Breast epithelium (tissue), 3 donors: ENCODE data around the gene PTPN2.
"Not testable (repeated sequence)": the region's sequence is repeated elsewhere in the genome, so short reads cannot be mapped to it uniquely, and the experiment has no call there.

Source experiments
- POLR2A ChIP-seq: fragments of 450-650 bp; IDR thresholded peaks from one replicate; pipeline ENCODE4 v1.6.1; 2016; ENCODE audit warnings: antibody characterized with exemption, mild to moderate bottlenecking, moderate library complexity
- POLR2AphosphoS5 ChIP-seq, 3 donors: sonication (generic); formaldehyde crosslinking; IDR thresholded peaks; one replicate each; pipeline ENCODE4 v1.6.1; 2017; ENCODE audit warnings: antibody characterized with exemption in 3 of 3
- TF ChIP-seq, protein P1 (sequence below), 3 donors: fragments of 450-650 bp; IDR thresholded peaks; one replicate each; pipeline ENCODE4 v1.5.1; 2016 to 2017; ENCODE audit warnings: antibody characterized with exemption in 3 of 3, mild to moderate bottlenecking in 3 of 3, moderate library complexity in 3 of 3

DNA sequence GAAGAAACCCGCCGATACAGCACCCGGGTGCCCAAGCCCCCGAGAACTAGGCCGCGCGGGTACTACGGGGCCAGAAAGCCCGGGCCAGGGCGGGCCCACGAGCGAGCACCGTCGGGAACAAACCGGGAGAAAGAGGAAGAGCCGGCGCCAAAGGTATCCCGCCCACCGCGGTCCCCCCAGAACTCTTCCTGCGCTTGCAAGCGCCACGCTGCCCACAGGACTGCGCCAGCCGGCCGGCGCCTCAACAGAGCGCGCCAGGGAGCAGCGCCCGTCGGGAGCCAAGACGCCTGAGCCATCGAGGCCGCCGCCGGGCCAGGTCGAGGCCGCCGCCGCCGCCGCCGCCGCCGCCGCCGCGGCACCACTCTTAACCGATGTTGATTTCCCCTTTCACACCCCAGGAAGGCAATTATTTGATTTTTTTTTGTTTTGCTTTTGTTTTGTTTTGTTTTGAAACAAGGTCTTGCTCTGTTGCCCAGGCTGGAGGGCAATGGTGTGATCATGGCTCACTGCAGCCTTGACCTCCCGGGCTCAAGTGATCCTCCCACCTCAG, 12.8 kb upstream of the PTPN2 start:
- TF ChIP-seq, protein P1, sequence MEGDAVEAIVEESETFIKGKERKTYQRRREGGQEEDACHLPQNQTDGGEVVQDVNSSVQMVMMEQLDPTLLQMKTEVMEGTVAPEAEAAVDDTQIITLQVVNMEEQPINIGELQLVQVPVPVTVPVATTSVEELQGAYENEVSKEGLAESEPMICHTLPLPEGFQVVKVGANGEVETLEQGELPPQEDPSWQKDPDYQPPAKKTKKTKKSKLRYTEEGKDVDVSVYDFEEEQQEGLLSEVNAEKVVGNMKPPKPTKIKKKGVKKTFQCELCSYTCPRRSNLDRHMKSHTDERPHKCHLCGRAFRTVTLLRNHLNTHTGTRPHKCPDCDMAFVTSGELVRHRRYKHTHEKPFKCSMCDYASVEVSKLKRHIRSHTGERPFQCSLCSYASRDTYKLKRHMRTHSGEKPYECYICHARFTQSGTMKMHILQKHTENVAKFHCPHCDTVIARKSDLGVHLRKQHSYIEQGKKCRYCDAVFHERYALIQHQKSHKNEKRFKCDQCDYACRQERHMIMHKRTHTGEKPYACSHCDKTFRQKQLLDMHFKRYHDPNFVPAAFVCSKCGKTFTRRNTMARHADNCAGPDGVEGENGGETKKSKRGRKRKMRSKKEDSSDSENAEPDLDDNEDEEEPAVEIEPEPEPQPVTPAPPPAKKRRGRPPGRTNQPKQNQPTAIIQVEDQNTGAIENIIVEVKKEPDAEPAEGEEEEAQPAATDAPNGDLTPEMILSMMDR (IDR thresholded peaks at IDR 0.05), result not testable (repeated sequence)
- TF ChIP-seq POLR2A; POLR2AphosphoS5 (IDR thresholded peaks at IDR 0.05): not testable (repeated sequence)
